ENCODE data around the gene GRAP2.

DNA sequence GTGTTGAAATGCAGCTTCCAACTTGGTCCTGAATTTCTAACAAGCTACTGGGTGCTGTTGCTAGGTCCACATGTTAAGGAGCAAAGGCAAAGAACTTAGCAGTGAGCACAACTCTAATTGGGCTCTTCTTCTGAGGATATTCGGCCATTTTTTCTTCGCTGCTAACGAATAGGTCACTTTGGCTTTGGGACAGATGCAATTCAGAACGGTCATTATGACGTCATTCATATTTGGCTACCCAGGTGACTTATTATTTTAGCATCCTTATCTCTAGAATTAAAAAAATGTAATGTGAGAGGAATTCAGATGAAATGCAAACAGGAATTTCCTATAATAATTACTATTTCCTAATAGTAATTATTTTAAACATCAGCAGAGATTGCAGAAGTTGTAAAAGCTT is 73.2 kb downstream of the GRAP2 start:
- TF ChIP-seq YY1 (IDR thresholded peaks at IDR 0.05; ENCODE audit: borderline replicate concordance in 1 of 3, control insufficient read depth in 1 of 3, extremely low read depth in 1 of 3, insufficient read depth in 3 of 3, insufficient read length in 1 of 3, insufficient replicate concordance in 2 of 3, low read depth in 1 of 3, low read length in 2 of 3) (no peak), SMAD1 (IDR thresholded peaks at IDR 0.05; ENCODE audit: low read depth, low read length, partially characterized antibody) (no peak), GABPA (tag; conservative IDR thresholded peaks at IDR 0.05; ENCODE audit: low read depth) (no peak)
- TF ChIP-seq, protein P1, sequence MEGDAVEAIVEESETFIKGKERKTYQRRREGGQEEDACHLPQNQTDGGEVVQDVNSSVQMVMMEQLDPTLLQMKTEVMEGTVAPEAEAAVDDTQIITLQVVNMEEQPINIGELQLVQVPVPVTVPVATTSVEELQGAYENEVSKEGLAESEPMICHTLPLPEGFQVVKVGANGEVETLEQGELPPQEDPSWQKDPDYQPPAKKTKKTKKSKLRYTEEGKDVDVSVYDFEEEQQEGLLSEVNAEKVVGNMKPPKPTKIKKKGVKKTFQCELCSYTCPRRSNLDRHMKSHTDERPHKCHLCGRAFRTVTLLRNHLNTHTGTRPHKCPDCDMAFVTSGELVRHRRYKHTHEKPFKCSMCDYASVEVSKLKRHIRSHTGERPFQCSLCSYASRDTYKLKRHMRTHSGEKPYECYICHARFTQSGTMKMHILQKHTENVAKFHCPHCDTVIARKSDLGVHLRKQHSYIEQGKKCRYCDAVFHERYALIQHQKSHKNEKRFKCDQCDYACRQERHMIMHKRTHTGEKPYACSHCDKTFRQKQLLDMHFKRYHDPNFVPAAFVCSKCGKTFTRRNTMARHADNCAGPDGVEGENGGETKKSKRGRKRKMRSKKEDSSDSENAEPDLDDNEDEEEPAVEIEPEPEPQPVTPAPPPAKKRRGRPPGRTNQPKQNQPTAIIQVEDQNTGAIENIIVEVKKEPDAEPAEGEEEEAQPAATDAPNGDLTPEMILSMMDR (IDR thresholded peaks at IDR 0.05 in 2 of 3, conservative IDR thresholded peaks at IDR 0.05 in 1 of 3; ENCODE audit: insufficient read depth in 2 of 3, low read depth in 1 of 3, low read length in 3 of 3) = no peak

Data from K562 (cell line).